ENCODE data around the gene SLC35A3.

SLC35A3 gene

GRCh38 chr1:100065969-100066227, 96.1 kb downstream of the SLC35A3 start:
- TF ChIP-seq ZNF274 (IDR thresholded peaks at IDR 0.05; ENCODE audit: low read depth, low read length) (no peak), SUZ12 (IDR thresholded peaks at IDR 0.05; ENCODE audit: extremely low read depth, insufficient read depth, insufficient read length) (no peak), YY1 (IDR thresholded peaks at IDR 0.05; ENCODE audit: insufficient read depth, insufficient read length) (no peak)
- Histone ChIP-seq H3K4me1 (ENCODE audit: insufficient read depth, insufficient read length) (no peaks in the 10 kb centered on the region), H3K27me3 (ENCODE audit: insufficient read depth, insufficient read length) (no peaks in the 10 kb centered on the region), H3K4me3 (ENCODE audit: insufficient read length, low read depth) (no peak overlapping the region), H3K36me3 (ENCODE audit: insufficient read depth, insufficient read length, low read length) (peaks cover 76% of the 10 kb centered on the region), H3K9me3 (ENCODE audit: insufficient read depth, low read length) (no peaks in the 10 kb centered on the region), H3K9ac (ENCODE audit: insufficient read length, low read depth) (no peak overlapping the region)
- no peak for DNase-seq (ENCODE audit: low read depth, low spot score)

GRCh38 chr1:100070201-100070939, 100.6 kb downstream of the SLC35A3 start:
- Histone ChIP-seq H3K27me3 (ENCODE audit: insufficient read depth, insufficient read length) (no peaks in the 10 kb centered on the region), H3K9ac (ENCODE audit: insufficient read length, low read depth) (no peak overlapping the region), H3K9me3 (ENCODE audit: insufficient read depth, low read length) (no peaks in the 10 kb centered on the region), H3K4me1 (ENCODE audit: insufficient read depth, insufficient read length) (no peaks in the 10 kb centered on the region), H3K4me3 (ENCODE audit: insufficient read length, low read depth) (no peak overlapping the region), H3K36me3 (ENCODE audit: insufficient read depth, insufficient read length, low read length) (peaks cover 85% of the 10 kb centered on the region)
- TF ChIP-seq YY1 (IDR thresholded peaks at IDR 0.05; ENCODE audit: insufficient read depth, insufficient read length) (no peak), ZNF274 (IDR thresholded peaks at IDR 0.05; ENCODE audit: low read depth, low read length) (no peak), SUZ12 (IDR thresholded peaks at IDR 0.05; ENCODE audit: extremely low read depth, insufficient read depth, insufficient read length) (no peak)
- no peak for DNase-seq (ENCODE audit: low read depth, low spot score)

GRCh38 chr1:100073531-100073930, 103.7 kb downstream of the SLC35A3 start:
- no peaks in the 10 kb centered on the region for H3K9me3 ChIP-seq (ENCODE audit: insufficient read depth, low read length)
- H3K36me3 ChIP-seq (ENCODE audit: insufficient read depth, insufficient read length, low read length), result peaks cover 82% of the 10 kb centered on the region
- H3K9ac ChIP-seq (ENCODE audit: insufficient read length, low read depth), result no peak overlapping the region
- no peaks in the 10 kb centered on the region for H3K27me3 ChIP-seq (ENCODE audit: insufficient read depth, insufficient read length)
- TF ChIP-seq ZNF274 (IDR thresholded peaks at IDR 0.05; ENCODE audit: low read depth, low read length) (no peak), SUZ12 (IDR thresholded peaks at IDR 0.05; ENCODE audit: extremely low read depth, insufficient read depth, insufficient read length) (no peak), YY1 (IDR thresholded peaks at IDR 0.05; ENCODE audit: insufficient read depth, insufficient read length) (no peak)
- no peaks in the 10 kb centered on the region for H3K4me1 ChIP-seq (ENCODE audit: insufficient read depth, insufficient read length)
- no peak for DNase-seq (ENCODE audit: low read depth, low spot score)
- no peak overlapping the region for H3K4me3 ChIP-seq (ENCODE audit: insufficient read length, low read depth)

- H3K9ac ChIP-seq (ENCODE audit: insufficient read length, low read depth), result no peak overlapping the region
- no peak for DNase-seq (ENCODE audit: low read depth, low spot score)
- no peak overlapping the region for H3K4me3 ChIP-seq (ENCODE audit: insufficient read length, low read depth)
- no peaks in the 10 kb centered on the region for H3K4me1 ChIP-seq (ENCODE audit: insufficient read depth, insufficient read length)
- H3K27me3 ChIP-seq (ENCODE audit: insufficient read depth, insufficient read length), result no peaks in the 10 kb centered on the region
- no peaks in the 10 kb centered on the region for H3K9me3 ChIP-seq (ENCODE audit: insufficient read depth, low read length)
- H3K36me3 ChIP-seq (ENCODE audit: insufficient read depth, insufficient read length, low read length), result peaks cover 81% of the 10 kb centered on the region
- TF ChIP-seq SUZ12 (IDR thresholded peaks at IDR 0.05; ENCODE audit: extremely low read depth, insufficient read depth, insufficient read length), result no peak
- no peak for TF ChIP-seq ZNF274 (IDR thresholded peaks at IDR 0.05; ENCODE audit: low read depth, low read length)
- no peak for TF ChIP-seq YY1 (IDR thresholded peaks at IDR 0.05; ENCODE audit: insufficient read depth, insufficient read length)
Measured at GRCh38 chr1:100074604-100075395, 105.0 kb downstream of the SLC35A3 start.

GRCh38 chr1:100075773-100076172, 106.0 kb downstream of the SLC35A3 start:
- Histone ChIP-seq H3K36me3 (ENCODE audit: insufficient read depth, insufficient read length, low read length) (peaks cover 80% of the 10 kb centered on the region), H3K4me3 (ENCODE audit: insufficient read length, low read depth) (no peak overlapping the region), H3K4me1 (ENCODE audit: insufficient read depth, insufficient read length) (no peaks in the 10 kb centered on the region), H3K9me3 (ENCODE audit: insufficient read depth, low read length) (no peaks in the 10 kb centered on the region), H3K27me3 (ENCODE audit: insufficient read depth, insufficient read length) (no peaks in the 10 kb centered on the region), H3K9ac (ENCODE audit: insufficient read length, low read depth) (no peak overlapping the region)
- TF ChIP-seq YY1 (IDR thresholded peaks at IDR 0.05; ENCODE audit: insufficient read depth, insufficient read length), result no peak
- DNase-seq (ENCODE audit: low read depth, low spot score), result no peak

GRCh38 chr1:100076319-100076718, 106.5 kb downstream of the SLC35A3 start:
- H3K27me3 ChIP-seq (ENCODE audit: insufficient read depth, insufficient read length), result no peaks in the 10 kb centered on the region
- H3K9ac ChIP-seq (ENCODE audit: insufficient read length, low read depth), result no peak overlapping the region
- no peak for DNase-seq (ENCODE audit: low read depth, low spot score)
- H3K9me3 ChIP-seq (ENCODE audit: insufficient read depth, low read length), result no peaks in the 10 kb centered on the region
- peaks cover 80% of the 10 kb centered on the region for H3K36me3 ChIP-seq (ENCODE audit: insufficient read depth, insufficient read length, low read length)
- no peak overlapping the region for H3K4me3 ChIP-seq (ENCODE audit: insufficient read length, low read depth)
- TF ChIP-seq ZNF274 (IDR thresholded peaks at IDR 0.05; ENCODE audit: low read depth, low read length) (no peak), YY1 (IDR thresholded peaks at IDR 0.05; ENCODE audit: insufficient read depth, insufficient read length) (no peak), SUZ12 (IDR thresholded peaks at IDR 0.05; ENCODE audit: extremely low read depth, insufficient read depth, insufficient read length) (no peak)
- H3K4me1 ChIP-seq (ENCODE audit: insufficient read depth, insufficient read length), result no peaks in the 10 kb centered on the region

- Histone ChIP-seq H3K36me3 (ENCODE audit: insufficient read depth, insufficient read length, low read length) (peaks cover 81% of the 10 kb centered on the region), H3K27me3 (ENCODE audit: insufficient read depth, insufficient read length) (no peaks in the 10 kb centered on the region), H3K9me3 (ENCODE audit: insufficient read depth, low read length) (no peaks in the 10 kb centered on the region), H3K4me1 (ENCODE audit: insufficient read depth, insufficient read length) (no peaks in the 10 kb centered on the region), H3K9ac (ENCODE audit: insufficient read length, low read depth) (no peak overlapping the region), H3K4me3 (ENCODE audit: insufficient read length, low read depth) (no peak overlapping the region)
- no peak for DNase-seq (ENCODE audit: low read depth, low spot score)
- TF ChIP-seq SUZ12 (IDR thresholded peaks at IDR 0.05; ENCODE audit: extremely low read depth, insufficient read depth, insufficient read length) (no peak), ZNF274 (IDR thresholded peaks at IDR 0.05; ENCODE audit: low read depth, low read length) (no peak), YY1 (IDR thresholded peaks at IDR 0.05; ENCODE audit: insufficient read depth, insufficient read length) (no peak)
Measured at GRCh38 chr1:100076744-100077143, 106.9 kb downstream of the SLC35A3 start.

Data from NT2/D1 (cell line).